ENCODE measurements around the gene INSIG1. TPM values are rescaled to one million over a fixed set of nuclear protein-coding genes. Genes with fewer than 3 reads are reported as not detected.

The INSIG1 gene
- total and polyA plus RNA-seq, 4 donors = 14.1 to 48.3 (median 26.1) TPM

DNA sequence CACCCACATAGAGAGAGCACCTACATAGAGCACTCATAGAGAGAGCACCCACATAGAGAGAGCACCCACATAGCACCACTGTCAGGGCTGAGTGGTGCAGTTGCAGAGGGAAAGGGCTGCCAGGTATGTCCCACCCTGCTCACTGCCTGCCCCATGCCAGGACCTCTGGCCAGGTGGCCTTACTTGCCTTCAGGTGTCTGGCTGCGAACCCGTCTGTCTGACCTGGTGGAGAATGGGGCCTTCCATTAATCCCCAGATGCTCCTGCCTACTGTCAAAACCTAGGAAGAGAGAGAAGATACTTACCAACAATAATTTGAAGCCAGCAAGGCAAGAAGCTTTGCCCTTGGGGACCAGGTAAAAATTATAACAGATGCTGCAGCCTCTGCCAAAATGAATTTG, 51.1 kb downstream of the INSIG1 start:
- H3K9me3 ChIP-seq (ENCODE audit: control insufficient read depth, low read length) = no peaks in the 10 kb centered on the region
- intact Hi-C loops (cut with DNase I) = loop anchor here in 1 of 2 donors (5.0 kb wide), 1 partner anchor 422 kb away; no protein-coding TSS in a partner anchor
- 73 to 82% methylated on average over 2 of the region's 2 CpGs for WGBS, 2 donors
- H3K27me3 ChIP-seq (ENCODE audit: control insufficient read depth in 1 of 2, insufficient read depth in 2 of 2, low read length in 1 of 2) = no peaks in the 10 kb centered on the region
- ATAC-seq (ENCODE audit: low FRiP score) (no peak), DNase-seq (no peak)
- no peaks in the 10 kb centered on the region for H3K36me3 ChIP-seq (ENCODE audit: control insufficient read depth in 1 of 2, insufficient read depth in 2 of 2, low read length in 1 of 2)
- H3K4me3 ChIP-seq (ENCODE audit: low read length in 2 of 2) = no peak overlapping the region
- H3K27ac ChIP-seq (ENCODE audit: low read depth in 1 of 2, low read length in 2 of 2) = no peak overlapping the region
- H3K4me1 ChIP-seq (ENCODE audit: control insufficient read depth in 1 of 2, insufficient read depth in 2 of 2, low read length in 2 of 2) = no peaks in the 10 kb centered on the region

DNA sequence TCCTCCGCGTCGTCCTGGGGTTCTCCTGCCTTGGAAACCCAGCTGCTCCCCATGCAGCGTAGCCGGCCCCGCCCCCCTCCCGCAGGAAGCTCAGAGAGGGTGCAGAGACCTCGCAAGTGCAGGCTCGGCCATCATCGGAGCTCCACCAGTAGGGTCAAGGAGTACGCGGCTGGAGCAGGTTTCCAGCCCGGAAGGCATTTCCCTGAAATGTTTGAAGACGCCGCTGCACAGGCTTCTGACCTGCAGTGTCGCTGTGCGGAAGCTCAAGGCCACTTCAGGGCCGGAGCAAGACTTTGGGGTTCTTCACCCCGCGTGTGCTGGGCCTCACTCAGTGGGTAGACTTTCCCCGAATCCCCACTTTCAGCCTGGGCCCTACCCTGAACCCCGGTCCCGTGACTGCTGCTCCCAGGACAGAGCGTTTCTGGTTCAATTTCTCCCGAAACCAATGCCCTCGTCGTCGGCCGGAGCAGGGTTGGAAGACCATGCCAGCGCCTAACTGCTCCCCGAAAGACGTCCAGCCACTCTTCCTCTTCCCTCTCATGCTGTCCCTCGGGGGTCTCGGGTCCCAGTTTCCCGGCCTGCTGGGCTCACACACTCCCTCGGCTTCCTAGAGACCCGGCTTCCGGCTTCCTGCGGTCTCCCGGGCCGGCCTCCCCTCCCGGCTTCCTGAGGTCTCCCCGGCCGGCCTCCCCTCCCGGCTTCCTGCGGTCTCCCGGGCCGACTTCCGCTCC, 52.1 kb downstream of the INSIG1 start:
- H3K4me3 ChIP-seq (ENCODE audit: low read length in 2 of 2) = no peak overlapping the region
- intact Hi-C loops (cut with DNase I) = loop anchor here in 1 of 2 donors (5.0 kb wide), 1 partner anchor 422 kb away; no protein-coding TSS in a partner anchor
- H3K36me3 ChIP-seq (ENCODE audit: control insufficient read depth in 1 of 2, insufficient read depth in 2 of 2, low read length in 1 of 2) = no peaks in the 10 kb centered on the region
- H3K27ac ChIP-seq (ENCODE audit: low read depth in 1 of 2, low read length in 2 of 2) = no peak overlapping the region
- H3K27me3 ChIP-seq (ENCODE audit: control insufficient read depth in 1 of 2, insufficient read depth in 2 of 2, low read length in 1 of 2) = no peaks in the 10 kb centered on the region
- H3K9me3 ChIP-seq (ENCODE audit: control insufficient read depth, low read length) = no peaks in the 10 kb centered on the region
- 58 to 65% methylated on average over 49 of the region's 49 CpGs for WGBS, 2 donors
- no peaks in the 10 kb centered on the region for H3K4me1 ChIP-seq (ENCODE audit: control insufficient read depth in 1 of 2, insufficient read depth in 2 of 2, low read length in 2 of 2)
- ATAC-seq (ENCODE audit: low FRiP score) (no peak), DNase-seq (peak in 1 of 2 donors; percentile 59)

DNA sequence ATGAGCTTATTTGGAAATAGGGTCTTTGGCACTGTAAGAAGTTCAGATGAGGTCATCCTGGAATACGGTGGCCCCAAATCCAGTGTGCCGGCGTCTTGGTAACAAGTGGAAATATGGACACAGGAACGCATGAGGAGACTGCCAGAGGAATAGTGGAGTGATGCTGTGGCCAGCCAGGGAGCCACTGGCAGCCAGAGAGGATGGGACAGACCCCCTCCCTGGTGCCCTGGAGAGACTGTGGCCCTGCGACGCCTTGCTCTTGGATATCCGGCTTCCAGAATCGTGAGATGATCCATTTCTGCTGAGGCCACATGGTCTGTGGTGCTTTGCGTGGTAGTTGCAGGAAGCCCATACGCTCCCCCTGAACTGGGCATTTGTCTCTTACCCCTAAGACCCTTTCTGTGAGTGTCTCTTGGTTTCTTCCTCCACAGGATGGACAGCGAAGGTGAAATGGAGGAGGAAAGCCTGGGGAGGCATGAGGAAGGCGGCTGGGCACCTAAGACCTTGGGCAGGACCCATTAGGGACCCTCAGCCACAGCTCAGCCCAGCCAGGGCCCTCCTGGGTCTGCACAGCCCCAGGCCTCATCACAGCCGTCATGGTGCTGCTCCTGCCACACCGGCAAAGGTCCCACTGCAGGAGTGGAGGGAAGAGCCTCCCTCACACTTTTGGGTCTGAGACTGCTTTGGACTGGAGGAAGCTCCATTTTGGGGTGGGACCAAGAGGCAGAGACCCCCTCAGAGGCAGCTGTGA, 53.6 kb downstream of the INSIG1 start:
- Histone ChIP-seq H3K27me3 (ENCODE audit: control insufficient read depth in 1 of 2, insufficient read depth in 2 of 2, low read length in 1 of 2) (no peaks in the 10 kb centered on the region), H3K4me1 (ENCODE audit: control insufficient read depth in 1 of 2, insufficient read depth in 2 of 2, low read length in 2 of 2) (no peaks in the 10 kb centered on the region), H3K36me3 (ENCODE audit: control insufficient read depth in 1 of 2, insufficient read depth in 2 of 2, low read length in 1 of 2) (no peaks in the 10 kb centered on the region), H3K4me3 (ENCODE audit: low read length in 2 of 2) (no peak overlapping the region), H3K9me3 (ENCODE audit: control insufficient read depth, low read length) (no peaks in the 10 kb centered on the region), H3K27ac (ENCODE audit: low read depth in 1 of 2, low read length in 2 of 2) (no peak overlapping the region)
- 82 to 84% methylated on average over 14 of the region's 14 CpGs for WGBS, 2 donors
- intact Hi-C loops (cut with DNase I) = no loop called here
- peak in 1 of 2 donors; percentile 51 for DNase-seq
- no peak for ATAC-seq (ENCODE audit: low FRiP score)

DNA sequence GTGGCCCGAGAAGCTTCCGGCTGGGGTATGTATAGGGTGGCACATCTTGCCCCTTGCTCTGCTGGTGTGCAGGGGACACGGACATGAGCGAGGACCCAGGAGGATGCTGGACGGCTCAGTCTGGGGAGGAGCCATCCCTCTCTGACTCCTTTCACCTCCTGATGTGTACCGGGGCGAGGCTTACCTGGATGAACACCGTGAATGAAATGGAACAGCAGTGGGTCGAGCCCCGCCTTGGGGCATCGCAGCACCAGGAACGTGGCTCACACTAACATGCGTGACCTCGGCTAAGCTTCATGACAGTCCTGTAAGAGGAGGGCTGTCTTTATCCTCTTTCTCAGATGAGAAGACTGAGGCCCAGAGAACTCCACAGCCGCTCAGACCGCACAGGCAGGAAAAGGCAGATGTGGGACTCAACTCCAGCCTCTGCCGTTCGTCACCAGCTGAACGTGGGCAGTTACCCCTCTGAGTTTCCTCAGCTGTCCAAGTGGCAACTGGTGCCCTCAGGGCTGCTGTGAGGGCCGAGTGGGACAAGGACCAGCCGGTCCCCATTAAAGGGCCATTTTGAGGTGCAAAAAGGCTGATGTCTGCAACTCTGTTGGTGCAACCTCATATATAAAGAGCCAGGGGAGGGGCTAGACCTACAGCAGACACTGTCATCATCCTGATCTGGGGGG, 54.5 kb downstream of the INSIG1 start:
- no peak overlapping the region for H3K4me3 ChIP-seq (ENCODE audit: low read length in 2 of 2)
- intact Hi-C loops (cut with DNase I) = no loop called here
- H3K27me3 ChIP-seq (ENCODE audit: control insufficient read depth in 1 of 2, insufficient read depth in 2 of 2, low read length in 1 of 2) = no peaks in the 10 kb centered on the region
- H3K4me1 ChIP-seq (ENCODE audit: control insufficient read depth in 1 of 2, insufficient read depth in 2 of 2, low read length in 2 of 2) = no peaks in the 10 kb centered on the region
- 74 to 76% methylated on average over 21 of the region's 21 CpGs for WGBS, 2 donors
- H3K9me3 ChIP-seq (ENCODE audit: control insufficient read depth, low read length) = no peaks in the 10 kb centered on the region
- H3K27ac ChIP-seq (ENCODE audit: low read depth in 1 of 2, low read length in 2 of 2) = no peak overlapping the region
- no peak for ATAC-seq (ENCODE audit: low FRiP score)
- no peaks in the 10 kb centered on the region for H3K36me3 ChIP-seq (ENCODE audit: control insufficient read depth in 1 of 2, insufficient read depth in 2 of 2, low read length in 1 of 2)
- DNase-seq = peak in 1 of 2 donors; percentile 61

- intact Hi-C loops (cut with DNase I) = no loop called here
- H3K27ac ChIP-seq (ENCODE audit: low read depth in 1 of 2, low read length in 2 of 2) = no peak overlapping the region
- no peaks in the 10 kb centered on the region for H3K4me1 ChIP-seq (ENCODE audit: control insufficient read depth in 1 of 2, insufficient read depth in 2 of 2, low read length in 2 of 2)
- no peaks in the 10 kb centered on the region for H3K27me3 ChIP-seq (ENCODE audit: control insufficient read depth in 1 of 2, insufficient read depth in 2 of 2, low read length in 1 of 2)
- 80 to 82% methylated on average over 5 of the region's 5 CpGs for WGBS, 2 donors
- ATAC-seq (ENCODE audit: low FRiP score) (no peak), DNase-seq (no peak)
- H3K9me3 ChIP-seq (ENCODE audit: control insufficient read depth, low read length) = no peaks in the 10 kb centered on the region
- H3K4me3 ChIP-seq (ENCODE audit: low read length in 2 of 2) = no peak overlapping the region
- H3K36me3 ChIP-seq (ENCODE audit: control insufficient read depth in 1 of 2, insufficient read depth in 2 of 2, low read length in 1 of 2) = no peaks in the 10 kb centered on the region
Observed at GRCh38 chr7:155352753-155353115, 55.1 kb downstream of the INSIG1 start.

GRCh38 chr7:155353256-155353897, 55.7 kb downstream of the INSIG1 start:
- Histone ChIP-seq H3K9me3 (ENCODE audit: control insufficient read depth, low read length) (no peaks in the 10 kb centered on the region), H3K27ac (ENCODE audit: low read depth in 1 of 2, low read length in 2 of 2) (no peak overlapping the region), H3K36me3 (ENCODE audit: control insufficient read depth in 1 of 2, insufficient read depth in 2 of 2, low read length in 1 of 2) (no peaks in the 10 kb centered on the region), H3K27me3 (ENCODE audit: control insufficient read depth in 1 of 2, insufficient read depth in 2 of 2, low read length in 1 of 2) (no peaks in the 10 kb centered on the region), H3K4me1 (ENCODE audit: control insufficient read depth in 1 of 2, insufficient read depth in 2 of 2, low read length in 2 of 2) (no peaks in the 10 kb centered on the region), H3K4me3 (ENCODE audit: low read length in 2 of 2) (no peak overlapping the region)
- WGBS, 2 donors = 57 to 59% methylated on average over 9 of the region's 9 CpGs
- DNase-seq = no peak
- intact Hi-C loops (cut with DNase I) = no loop called here
- ATAC-seq (ENCODE audit: low FRiP score) = no peak

DNA sequence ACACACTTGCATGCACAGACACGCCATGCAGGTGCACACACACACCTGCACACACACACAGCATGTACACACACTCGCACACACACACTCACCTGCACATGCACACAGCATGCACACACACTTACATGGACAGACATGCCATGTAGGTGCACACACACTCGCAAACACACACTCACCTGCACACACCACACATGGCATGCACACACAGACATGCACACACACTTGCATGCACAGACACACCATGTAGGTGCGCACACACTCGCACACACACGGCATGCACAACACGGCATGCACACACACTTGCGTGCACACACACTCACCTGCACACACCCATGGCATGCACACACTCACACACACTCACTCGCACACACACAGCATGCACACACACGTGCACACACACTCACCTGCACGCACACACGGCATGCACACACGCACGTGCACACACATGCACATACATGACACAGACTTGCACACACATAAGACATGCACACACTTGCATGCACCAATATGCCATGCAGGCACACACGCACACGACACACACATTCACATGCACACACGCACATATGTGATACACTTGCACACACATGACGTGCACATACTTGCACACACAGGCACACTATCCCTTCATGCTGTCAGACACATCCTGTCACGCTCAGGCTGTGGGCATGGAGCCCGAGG, 56.8 kb downstream of the INSIG1 start:
- ATAC-seq (ENCODE audit: low FRiP score) (no peak), DNase-seq (peak in 1 of 2 donors; percentile 50)
- WGBS, 2 donors = 76 to 78% methylated on average over 20 of the region's 20 CpGs
- H3K9me3 ChIP-seq (ENCODE audit: control insufficient read depth, low read length) = no peaks in the 10 kb centered on the region
- no peaks in the 10 kb centered on the region for H3K4me1 ChIP-seq (ENCODE audit: control insufficient read depth in 1 of 2, insufficient read depth in 2 of 2, low read length in 2 of 2)
- intact Hi-C loops (cut with DNase I) = no loop called here
- no peaks in the 10 kb centered on the region for H3K36me3 ChIP-seq (ENCODE audit: control insufficient read depth in 1 of 2, insufficient read depth in 2 of 2, low read length in 1 of 2)
- no peak overlapping the region for H3K4me3 ChIP-seq (ENCODE audit: low read length in 2 of 2)
- no peak overlapping the region for H3K27ac ChIP-seq (ENCODE audit: low read depth in 1 of 2, low read length in 2 of 2)
- H3K27me3 ChIP-seq (ENCODE audit: control insufficient read depth in 1 of 2, insufficient read depth in 2 of 2, low read length in 1 of 2) = no peaks in the 10 kb centered on the region

- ATAC-seq (ENCODE audit: low FRiP score) = no peak
- 74 to 76% methylated on average over 11 of the region's 11 CpGs for WGBS, 2 donors
- Histone ChIP-seq H3K4me1 (ENCODE audit: control insufficient read depth in 1 of 2, insufficient read depth in 2 of 2, low read length in 2 of 2) (no peaks in the 10 kb centered on the region), H3K36me3 (ENCODE audit: control insufficient read depth in 1 of 2, insufficient read depth in 2 of 2, low read length in 1 of 2) (no peaks in the 10 kb centered on the region), H3K27me3 (ENCODE audit: control insufficient read depth in 1 of 2, insufficient read depth in 2 of 2, low read length in 1 of 2) (no peaks in the 10 kb centered on the region), H3K9me3 (ENCODE audit: control insufficient read depth, low read length) (no peaks in the 10 kb centered on the region), H3K4me3 (ENCODE audit: low read length in 2 of 2) (no peak overlapping the region), H3K27ac (ENCODE audit: low read depth in 1 of 2, low read length in 2 of 2) (no peak overlapping the region)
- DNase-seq = no peak
- intact Hi-C loops (cut with DNase I) = no loop called here
Observed at GRCh38 chr7:155355176-155355575, 57.5 kb downstream of the INSIG1 start.
